BLaER1 treated with 17β-estradiol and CSF1 and Interleukin-3, amounts not matched to agents 10 nM and 100 nM (cell line): Measurements from ENCODE around the gene MAGI1.

Experiments used
- H3K27ac ChIP-seq, 11 experiments: shearing (Covaris generic); formaldehyde crosslinking; 2 replicates each; pipeline ENCODE4 v1.8.1; 2022
- H3K27me3 ChIP-seq, 11 experiments: shearing (Covaris generic); formaldehyde crosslinking; 2 replicates each; pipeline ENCODE4 v1.8.1; 2022
- H3K36me3 ChIP-seq, 11 experiments: shearing (Covaris generic); formaldehyde crosslinking; 2 replicates each; pipeline ENCODE4 v1.8.1; 2022
- H3K4me1 ChIP-seq, 10 experiments: shearing (Covaris generic); formaldehyde crosslinking; 2 replicates each; pipeline ENCODE4 v1.8.1; 2022
- H3K4me2 ChIP-seq, 11 experiments: shearing (Covaris generic); formaldehyde crosslinking; 2 replicates each; pipeline ENCODE4 v1.8.1; 2022
- H3K4me3 ChIP-seq, 10 experiments: shearing (Covaris generic); formaldehyde crosslinking; 2 replicates each; pipeline ENCODE4 v1.8.1; 2022
- H3K9ac ChIP-seq, 11 experiments: shearing (Covaris generic); formaldehyde crosslinking; 2 replicates each; pipeline ENCODE4 v1.8.1; 2022
- H3K9me3 ChIP-seq, 11 experiments: shearing (Covaris generic); formaldehyde crosslinking; replicated peaks in 1 of 11; 2 replicates each; pipeline ENCODE4 v1.8.1; 2022
- H4K20me1 ChIP-seq, 11 experiments: shearing (Covaris generic); formaldehyde crosslinking; 2 replicates each; pipeline ENCODE4 v1.8.1; 2022
- Cebpa-rat ChIP-seq, 11 experiments: shearing (Covaris generic); IDR thresholded peaks; 2 replicates each; pipeline ENCODE4 v1.8.1; 2022

Gene MAGI1

GRCh38 chr3:65587650-65588439 lies 450.9 kb downstream of the MAGI1 start:
- H3K4me1 ChIP-seq = peaks cover 0 to 8% (median 0%) of the 10 kb centered on the region in 10 experiments; a peak in 5 of 20 replicates
- H3K4me2 ChIP-seq = no peak overlapping the region

GRCh38 chr3:65584913-65585312 lies 453.8 kb downstream of the MAGI1 start:
- no peak overlapping the region for H3K4me3 ChIP-seq

More at GRCh38 chr3:65587650-65588439, 450.9 kb downstream of the MAGI1 start:
- Histone ChIP-seq H3K27me3 (no peaks in the 10 kb centered on the region), H3K27ac (no peak overlapping the region), H3K9me3 (peaks cover 0 to 8% (median 0%) of the 10 kb centered on the region in 11 experiments; a peak in 5 of 22 replicates), H3K36me3 (no peaks in the 10 kb centered on the region), H3K9ac (no peak overlapping the region), H4K20me1 (no peaks in the 10 kb centered on the region), H3K4me3 (no peak overlapping the region)
- TF ChIP-seq Cebpa-rat (IDR thresholded peaks at IDR 0.05) = no peak

GRCh38 chr3:65584002-65584401 lies 454.7 kb downstream of the MAGI1 start:
- H3K4me1 ChIP-seq = peaks cover 0 to 19% (median 8%) of the 10 kb centered on the region in 10 experiments; a peak in 11 of 20 replicates
- no peaks in the 10 kb centered on the region for H3K36me3 ChIP-seq
- no peak overlapping the region for H3K9ac ChIP-seq
- H3K27me3 ChIP-seq = no peaks in the 10 kb centered on the region
- no peak overlapping the region for H3K27ac ChIP-seq
- no peaks in the 10 kb centered on the region for H4K20me1 ChIP-seq
- peaks cover 0 to 10% (median 4%) of the 10 kb centered on the region in 11 experiments; a peak in 7 of 22 replicates for H3K9me3 ChIP-seq
- no peak overlapping the region for H3K4me3 ChIP-seq
- peak overlapping the region in 1 of 11 experiments; percentile 1; a peak in 1 of 22 replicates for H3K4me2 ChIP-seq
- TF ChIP-seq Cebpa-rat (IDR thresholded peaks at IDR 0.05) = no peak

More at GRCh38 chr3:65584913-65585312, 453.8 kb downstream of the MAGI1 start:
- H3K4me2 ChIP-seq = no peak overlapping the region
- H4K20me1 ChIP-seq = no peaks in the 10 kb centered on the region
- peaks cover 0 to 8% (median 0%) of the 10 kb centered on the region in 11 experiments; a peak in 5 of 22 replicates for H3K9me3 ChIP-seq
- H3K27ac ChIP-seq = no peak overlapping the region
- no peak overlapping the region for H3K9ac ChIP-seq
- no peaks in the 10 kb centered on the region for H3K27me3 ChIP-seq
- H3K4me1 ChIP-seq = peaks cover 0 to 19% (median 8%) of the 10 kb centered on the region in 10 experiments; a peak in 11 of 20 replicates
- no peak for TF ChIP-seq Cebpa-rat (IDR thresholded peaks at IDR 0.05)
- H3K36me3 ChIP-seq = no peaks in the 10 kb centered on the region

- no peak overlapping the region for H3K9ac ChIP-seq
- no peaks in the 10 kb centered on the region for H4K20me1 ChIP-seq
- no peaks in the 10 kb centered on the region for H3K36me3 ChIP-seq
- H3K9me3 ChIP-seq = peaks cover 0 to 18% (median 9%) of the 10 kb centered on the region in 11 experiments; a peak in 9 of 22 replicates
- H3K4me1 ChIP-seq = peaks cover 0 to 19% (median 8%) of the 10 kb centered on the region in 10 experiments; a peak in 11 of 20 replicates
- H3K27me3 ChIP-seq = no peaks in the 10 kb centered on the region
- no peak for TF ChIP-seq Cebpa-rat (IDR thresholded peaks at IDR 0.05)
- H3K27ac ChIP-seq = no peak overlapping the region
- no peak overlapping the region for H3K4me2 ChIP-seq
- no peak overlapping the region for H3K4me3 ChIP-seq
These were observed 455.5 kb downstream of the MAGI1 start for GRCh38 chr3:65583188-65583587.

GRCh38 chr3:65582012-65582717 lies 456.6 kb downstream of the MAGI1 start:
- Histone ChIP-seq H3K36me3 (no peaks in the 10 kb centered on the region), H4K20me1 (no peaks in the 10 kb centered on the region), H3K4me1 (peaks cover 0 to 19% (median 8%) of the 10 kb centered on the region in 10 experiments; a peak in 11 of 20 replicates), H3K4me3 (no peak overlapping the region), H3K27me3 (no peaks in the 10 kb centered on the region), H3K9me3 (peaks cover 0 to 23% (median 12%) of the 10 kb centered on the region in 11 experiments; a peak in 10 of 22 replicates), H3K27ac (no peak overlapping the region), H3K4me2 (peak overlapping the region in 1 of 11 experiments; percentile 66; a peak in 1 of 22 replicates), H3K9ac (no peak overlapping the region)
- no peak for TF ChIP-seq Cebpa-rat (IDR thresholded peaks at IDR 0.05)

- peaks cover 0 to 19% (median 8%) of the 10 kb centered on the region in 10 experiments; a peak in 11 of 20 replicates for H3K4me1 ChIP-seq
- H4K20me1 ChIP-seq = no peaks in the 10 kb centered on the region
- no peaks in the 10 kb centered on the region for H3K36me3 ChIP-seq
- no peaks in the 10 kb centered on the region for H3K27me3 ChIP-seq
- peaks cover 0 to 23% (median 12%) of the 10 kb centered on the region in 11 experiments; a peak in 10 of 22 replicates for H3K9me3 ChIP-seq
- H3K4me3 ChIP-seq = no peak overlapping the region
- H3K9ac ChIP-seq = no peak overlapping the region
- no peak overlapping the region for H3K27ac ChIP-seq
- TF ChIP-seq Cebpa-rat (IDR thresholded peaks at IDR 0.05) = no peak
- peak overlapping the region in 3 of 11 experiments; percentile 25 to 66 (median 42); a peak in 7 of 22 replicates for H3K4me2 ChIP-seq
These were observed 457.4 kb downstream of the MAGI1 start for GRCh38 chr3:65581313-65581712.

- H3K9me3 ChIP-seq = peaks cover under 1 to 34% (median 22%) of the 10 kb centered on the region in 11 experiments; a peak in 17 of 22 replicates
- TF ChIP-seq Cebpa-rat (IDR thresholded peaks at IDR 0.05) = no peak
- no peak overlapping the region for H3K4me3 ChIP-seq
- H3K27ac ChIP-seq = no peak overlapping the region
- H3K36me3 ChIP-seq = no peaks in the 10 kb centered on the region
- H3K4me1 ChIP-seq = peaks cover 0 to 38% (median 8%) of the 10 kb centered on the region in 10 experiments; a peak in 9 of 20 replicates
- no peaks in the 10 kb centered on the region for H4K20me1 ChIP-seq
- no peak overlapping the region for H3K4me2 ChIP-seq
- H3K27me3 ChIP-seq = no peaks in the 10 kb centered on the region
- no peak overlapping the region for H3K9ac ChIP-seq
These were observed 459.9 kb downstream of the MAGI1 start for GRCh38 chr3:65578861-65579260.

- Histone ChIP-seq H3K4me1 (peaks cover 0 to 38% (median 8%) of the 10 kb centered on the region in 10 experiments; a peak in 9 of 20 replicates), H3K4me3 (no peak overlapping the region)
- TF ChIP-seq Cebpa-rat (IDR thresholded peaks at IDR 0.05) = no peak
These were observed 460.8 kb downstream of the MAGI1 start for GRCh38 chr3:65577843-65578430.

More at GRCh38 chr3:65577843-65578430, 460.8 kb downstream of the MAGI1 start:
- Histone ChIP-seq H3K27me3 (no peaks in the 10 kb centered on the region), H3K9me3 (peaks cover 4 to 39% (median 27%) of the 10 kb centered on the region in 11 experiments; a peak in 19 of 22 replicates), H3K27ac (no peak overlapping the region), H3K36me3 (no peaks in the 10 kb centered on the region), H4K20me1 (no peaks in the 10 kb centered on the region), H3K9ac (no peak overlapping the region), H3K4me2 (no peak overlapping the region)
